Activated CD4-positive, alpha-beta T cell treated with anti-CD3 and anti-CD28 coated beads, Interleukin-2, amount 50 U/mL, for 4 hours (primary cell): ENCODE results near the gene NES.
A peak's percentile ranks its signal among the peaks of the same experiment; 100 is the strongest.

Source experiments
- DNase-seq, 2 experiments: peaks; one replicate each; pipeline ENCODE4 v3.0.0-alpha.2; 2020

Gene NES

DNA sequence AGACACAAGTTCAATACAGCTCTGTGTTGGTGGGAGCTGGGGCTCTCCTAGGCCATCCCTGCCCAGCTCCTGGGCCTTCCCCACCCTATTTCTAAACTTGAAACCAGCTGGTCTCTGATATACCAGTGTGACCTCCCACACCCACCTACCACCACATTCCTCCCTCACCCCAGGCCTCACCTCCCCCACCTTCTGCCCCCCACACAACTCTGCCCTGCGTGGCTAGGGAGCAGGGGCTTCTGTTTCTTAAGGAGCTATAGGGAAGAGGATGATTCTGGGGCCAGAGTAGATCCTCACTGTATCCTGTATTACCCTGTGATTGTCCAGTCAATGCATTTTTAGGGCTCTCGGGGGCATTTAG, 16.5 kb downstream of the NES start:
- DNase-seq: no peak

DNA sequence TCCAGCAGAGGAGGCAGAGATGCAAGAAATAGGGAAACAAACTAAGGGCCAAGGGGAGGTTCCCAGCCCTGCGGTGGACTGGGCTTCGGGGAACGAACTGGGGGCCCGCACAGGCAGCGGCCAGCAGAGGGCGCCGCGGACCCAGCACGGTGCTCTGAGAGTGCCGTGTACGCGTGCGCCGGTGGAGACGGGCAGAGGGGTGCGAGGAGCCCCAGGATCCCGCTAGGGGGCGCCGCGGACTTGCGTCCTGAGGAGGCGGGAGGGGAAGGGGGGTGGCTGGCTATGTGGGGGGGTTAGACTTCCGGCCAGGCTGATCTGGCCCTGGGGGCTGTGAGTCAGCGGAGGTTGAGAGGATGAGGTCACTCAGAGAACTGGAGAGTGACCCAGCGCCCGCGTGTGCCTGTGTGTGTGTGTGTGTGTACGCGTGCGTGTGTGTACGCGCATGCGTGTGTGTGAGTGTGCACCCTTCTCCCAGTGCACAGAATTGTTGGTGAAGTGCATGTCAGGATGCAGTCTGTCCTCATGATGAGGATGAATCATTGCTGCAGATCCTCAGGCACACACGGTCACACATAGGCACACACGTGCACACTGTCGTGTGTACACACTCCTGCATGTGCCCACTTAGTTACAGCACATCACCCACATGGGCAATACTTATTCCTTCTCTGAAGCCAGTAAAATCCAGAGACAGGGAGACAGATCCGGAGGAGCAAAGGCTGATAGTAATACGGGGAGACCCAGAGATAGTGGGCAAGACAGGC, 17.0 kb downstream of the NES start:
- DNase-seq: peak; percentile 83 to 87

DNA sequence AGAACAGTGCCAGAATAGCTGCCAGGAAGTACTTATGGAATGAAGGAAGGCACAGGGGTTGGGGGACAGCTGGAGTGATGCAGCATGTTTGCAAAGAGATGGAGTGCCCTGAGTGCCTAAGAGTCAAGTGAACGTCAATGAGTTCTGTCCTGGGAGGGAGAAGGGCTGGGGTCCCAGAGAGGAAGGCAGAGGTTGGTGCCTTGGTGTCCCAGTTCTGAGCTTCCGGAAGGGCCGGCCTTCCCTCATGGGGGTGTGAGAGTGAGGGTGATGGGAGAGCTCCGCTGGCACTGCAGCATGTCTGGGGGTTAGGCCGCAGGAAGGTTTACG, 17.6 kb downstream of the NES start:
- no peak for DNase-seq

DNA sequence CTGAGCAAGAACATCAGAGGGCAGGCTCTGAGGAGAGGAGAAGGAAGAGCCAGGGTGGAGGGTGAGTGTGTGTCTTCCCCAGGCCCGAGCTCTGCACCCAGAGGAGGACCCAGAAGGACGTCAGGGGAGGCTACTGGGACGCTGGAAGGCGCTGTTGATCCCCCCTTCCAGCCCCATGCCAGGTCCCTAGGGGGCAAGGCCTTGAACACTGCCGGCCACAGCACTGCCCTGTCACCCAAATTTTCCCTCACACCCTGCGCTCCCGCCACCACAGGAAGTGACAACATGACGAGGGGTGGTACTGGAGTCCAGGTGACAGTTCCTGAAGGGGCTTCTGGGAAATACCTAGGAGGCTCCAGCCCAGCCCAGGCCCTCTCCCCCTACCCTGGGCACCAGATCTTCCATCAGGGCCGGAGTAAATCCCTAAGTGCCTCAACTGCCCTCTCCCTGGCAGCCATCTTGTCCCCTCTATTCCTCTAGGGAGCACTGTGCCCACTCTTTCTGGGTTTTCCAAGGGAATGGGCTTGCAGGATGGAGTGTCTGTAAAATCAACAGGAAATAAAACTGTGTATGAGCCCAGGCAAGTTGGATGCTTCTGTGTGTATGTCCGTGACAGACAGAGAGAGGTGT, 18.1 kb downstream of the NES start:
- no peak for DNase-seq

DNA sequence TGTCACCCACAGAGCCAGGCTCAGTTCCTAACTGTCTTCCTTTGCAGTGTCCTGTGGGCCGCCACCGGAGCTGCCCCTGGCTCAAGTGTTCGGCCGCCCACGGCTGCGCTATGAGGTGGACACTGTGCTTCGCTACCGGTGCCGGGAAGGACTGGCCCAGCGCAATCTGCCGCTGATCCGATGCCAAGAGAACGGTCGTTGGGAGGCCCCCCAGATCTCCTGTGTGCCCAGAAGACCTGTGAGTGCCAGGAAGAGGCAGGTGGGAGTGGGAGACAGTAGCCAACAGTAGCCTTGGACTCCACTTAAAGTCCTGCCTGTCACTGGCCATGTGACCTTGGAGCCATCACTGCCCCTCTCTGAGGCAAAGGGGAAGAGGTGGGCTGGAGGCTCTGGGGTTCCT, 18.7 kb downstream of the NES start:
- no peak for DNase-seq

DNA sequence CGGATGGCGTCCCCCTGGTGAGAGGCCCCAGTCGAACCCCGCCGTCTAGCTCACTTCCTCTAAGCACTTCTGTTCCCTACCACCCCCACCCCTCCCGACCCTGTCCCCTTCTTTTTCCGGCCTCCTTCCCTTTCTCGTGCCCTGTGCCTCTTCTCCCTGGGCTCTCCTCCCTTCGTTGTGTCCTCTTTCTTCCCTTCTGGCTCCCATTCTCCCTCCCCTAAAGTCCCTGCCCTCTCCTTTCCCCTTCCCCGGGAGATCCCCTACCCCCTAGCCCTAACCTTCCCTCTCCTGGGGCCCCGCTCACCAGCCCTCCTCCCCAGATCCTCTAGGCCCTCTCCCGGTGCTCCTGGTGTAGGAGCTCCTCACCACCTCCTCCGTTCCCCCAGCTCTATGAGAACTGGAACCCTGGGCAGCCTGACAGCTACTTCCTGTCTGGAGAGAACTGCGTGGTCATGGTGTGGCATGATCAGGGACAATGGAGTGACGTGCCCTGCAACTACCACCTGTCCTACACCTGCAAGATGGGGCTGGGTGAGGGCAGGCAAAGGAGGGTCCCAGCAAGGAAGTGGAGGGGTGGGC, 19.4 kb downstream of the NES start:
- no peak for DNase-seq

DNA sequence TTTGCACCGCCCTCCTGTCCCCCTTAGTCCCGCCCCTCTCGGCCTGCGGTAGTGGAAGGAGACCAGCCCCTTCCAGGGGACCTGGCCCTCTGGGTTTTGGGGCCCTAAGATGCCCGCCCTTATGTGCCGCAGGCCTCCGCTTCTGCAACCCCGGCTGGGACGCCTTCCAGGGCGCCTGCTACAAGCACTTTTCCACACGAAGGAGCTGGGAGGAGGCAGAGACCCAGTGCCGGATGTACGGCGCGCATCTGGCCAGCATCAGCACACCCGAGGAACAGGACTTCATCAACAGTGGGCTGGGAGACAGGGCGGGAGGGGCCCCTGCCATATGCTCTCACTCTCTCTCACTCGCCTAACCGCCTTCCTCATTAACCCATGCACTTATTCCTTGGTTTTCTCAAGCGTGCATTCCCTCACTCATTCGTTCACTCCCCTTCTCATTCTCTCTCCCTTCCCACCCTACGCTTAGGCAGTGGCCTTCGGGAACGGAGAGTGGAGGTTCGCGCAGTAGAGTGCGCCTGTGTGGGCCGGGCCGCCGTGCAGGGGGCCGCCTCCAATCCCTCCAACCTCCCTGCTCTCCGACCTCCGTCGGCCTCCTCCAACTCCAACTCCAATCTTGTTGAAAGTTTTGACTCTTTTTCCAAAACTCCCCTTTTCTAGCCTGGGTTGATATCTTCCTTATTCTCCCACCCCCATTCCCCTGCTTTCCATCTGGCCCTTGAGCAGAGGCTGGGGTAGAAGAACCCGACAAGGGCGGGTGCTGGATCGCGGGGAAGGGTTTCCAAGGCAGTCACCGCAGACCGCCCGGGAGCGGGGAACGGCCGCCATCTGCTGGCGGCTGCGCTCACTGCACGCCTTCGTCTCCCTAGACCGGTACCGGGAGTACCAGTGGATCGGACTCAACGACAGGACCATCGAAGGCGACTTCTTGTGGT, 20.1 kb downstream of the NES start:
- peak; percentile 67 to 70 for DNase-seq

DNA sequence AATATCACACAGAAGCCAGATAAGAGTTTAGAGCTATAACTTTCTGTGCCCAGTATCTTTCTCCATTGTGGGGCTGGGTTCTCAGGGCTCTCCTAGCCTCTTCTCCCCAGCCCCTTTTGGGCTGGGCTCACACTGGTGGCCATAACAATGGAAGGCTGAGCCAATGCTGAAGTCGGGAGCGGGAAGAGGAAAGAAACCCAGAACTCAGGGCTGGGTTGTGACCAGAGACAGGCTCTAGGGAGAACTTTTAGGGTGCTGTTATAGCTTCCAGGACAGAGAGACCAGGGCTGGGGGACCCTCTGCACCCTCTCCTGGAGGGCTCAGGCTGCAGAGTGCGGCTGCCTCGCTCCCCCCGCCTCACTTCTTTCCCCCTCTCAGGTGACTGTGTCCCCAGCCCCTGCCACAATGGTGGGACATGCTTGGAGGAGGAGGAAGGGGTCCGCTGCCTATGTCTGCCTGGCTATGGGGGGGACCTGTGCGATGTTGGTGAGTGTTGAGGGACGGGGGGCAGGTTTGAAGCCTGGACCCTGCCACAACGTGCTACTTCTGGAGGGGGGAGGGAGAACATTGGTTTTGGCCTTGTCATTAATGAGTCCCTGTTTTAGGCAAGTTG, 21.2 kb downstream of the NES start:
- DNase-seq: no peak

DNA sequence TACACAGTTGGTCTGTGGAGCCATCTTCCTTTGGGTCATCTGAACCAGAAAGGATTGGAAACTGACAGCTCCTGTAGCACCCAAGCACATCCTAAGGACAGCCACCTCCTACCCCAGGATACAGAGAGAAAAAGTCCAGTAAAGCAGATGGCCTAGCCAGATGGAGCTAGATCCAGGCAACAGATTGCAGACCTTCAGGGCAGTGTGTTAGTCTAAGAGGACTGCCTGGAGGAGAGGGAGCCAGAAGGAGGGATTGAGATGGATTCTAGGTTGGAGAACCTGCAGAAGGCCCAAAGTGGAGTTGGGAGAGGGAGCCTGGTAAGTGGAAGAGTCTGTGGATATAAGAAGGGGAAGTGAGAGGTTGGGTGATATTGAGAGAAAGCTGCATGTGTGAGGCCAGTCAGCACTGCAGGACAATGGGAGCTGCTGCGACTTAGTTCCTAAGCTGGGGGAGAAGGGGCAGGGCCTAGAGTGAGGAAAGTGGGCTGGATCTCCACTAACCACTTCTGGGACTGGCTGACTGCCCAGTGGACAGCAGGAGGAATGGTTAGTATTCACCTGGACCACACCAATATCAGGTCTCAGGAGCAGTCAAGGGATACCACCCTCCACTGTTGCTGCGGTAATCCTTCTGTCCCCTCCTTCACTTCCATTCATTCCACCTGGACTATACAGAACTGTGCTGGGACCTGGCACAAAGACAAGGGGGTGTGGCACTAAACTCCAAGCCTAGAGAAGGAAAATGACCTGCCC, 21.9 kb downstream of the NES start:
- no peak for DNase-seq

DNA sequence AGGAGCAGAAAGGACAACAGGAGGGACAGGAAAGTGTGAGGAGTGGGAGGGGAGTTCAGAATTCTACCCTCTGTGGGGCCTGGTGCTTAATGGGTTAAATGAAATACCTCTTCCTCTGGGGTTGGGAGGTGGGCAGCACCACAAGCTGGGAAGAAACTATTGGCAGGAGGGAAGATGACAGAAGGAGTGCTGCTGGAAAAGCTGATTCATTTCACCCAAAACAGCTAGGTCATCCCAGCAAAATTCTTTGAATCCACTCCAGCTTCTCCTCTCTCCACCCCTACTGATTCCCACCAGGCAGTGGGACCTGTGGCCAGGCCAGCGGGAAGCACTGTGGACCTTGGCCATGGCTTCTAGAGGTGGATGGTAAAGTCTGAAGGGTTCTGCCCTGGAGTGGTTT, 22.5 kb downstream of the NES start:
- DNase-seq: no peak

DNA sequence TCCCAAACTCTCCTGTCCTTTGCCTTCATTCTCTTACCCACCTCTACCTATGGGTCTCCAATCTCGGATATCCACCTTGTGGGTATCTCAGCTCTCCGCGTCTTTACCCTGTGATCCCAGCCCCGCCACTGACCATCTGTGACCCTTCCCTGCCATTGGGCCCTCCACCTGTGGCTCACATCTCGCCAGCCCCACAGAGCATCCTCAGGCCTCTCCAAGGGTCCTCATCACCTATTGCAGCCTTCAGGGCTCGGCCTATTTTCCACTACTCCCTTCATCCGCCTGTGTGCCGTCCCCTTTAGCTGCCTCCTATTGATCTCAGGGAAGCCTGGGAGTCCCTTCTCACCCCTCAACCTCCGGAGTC, 24.2 kb downstream of the NES start:
- no peak for DNase-seq

DNA sequence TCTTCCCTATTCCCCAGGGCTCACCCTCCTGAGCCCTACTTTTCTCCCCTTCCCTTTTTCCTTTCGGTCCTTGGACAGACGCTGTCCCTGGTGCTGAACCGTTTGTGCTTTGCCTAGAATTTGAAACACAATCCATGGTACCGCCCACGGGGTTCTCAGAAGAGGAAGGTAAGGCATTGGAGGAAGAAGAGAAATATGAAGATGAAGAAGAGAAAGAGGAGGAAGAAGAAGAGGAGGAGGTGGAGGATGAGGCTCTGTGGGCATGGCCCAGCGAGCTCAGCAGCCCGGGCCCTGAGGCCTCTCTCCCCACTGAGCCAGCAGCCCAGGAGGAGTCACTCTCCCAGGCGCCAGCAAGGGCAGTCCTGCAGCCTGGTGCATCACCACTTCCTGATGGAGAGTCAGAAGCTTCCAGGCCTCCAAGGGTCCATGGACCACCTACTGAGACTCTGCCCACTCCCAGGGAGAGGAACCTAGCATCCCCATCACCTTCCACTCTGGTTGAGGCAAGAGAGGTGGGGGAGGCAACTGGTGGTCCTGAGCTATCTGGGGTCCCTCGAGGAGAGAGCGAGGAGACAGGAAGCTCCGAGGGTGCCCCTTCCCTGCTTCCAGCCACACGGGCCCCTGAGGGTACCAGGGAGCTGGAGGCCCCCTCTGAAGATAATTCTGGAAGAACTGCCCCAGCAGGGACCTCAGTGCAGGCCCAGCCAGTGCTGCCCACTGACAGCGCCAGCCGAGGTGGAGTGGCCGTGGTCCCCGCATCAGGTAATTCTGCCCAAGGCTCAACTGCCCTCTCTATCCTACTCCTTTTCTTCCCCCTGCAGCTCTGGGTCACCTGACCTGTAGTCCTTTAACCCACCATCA, 24.8 kb downstream of the NES start:
- no peak for DNase-seq

DNA sequence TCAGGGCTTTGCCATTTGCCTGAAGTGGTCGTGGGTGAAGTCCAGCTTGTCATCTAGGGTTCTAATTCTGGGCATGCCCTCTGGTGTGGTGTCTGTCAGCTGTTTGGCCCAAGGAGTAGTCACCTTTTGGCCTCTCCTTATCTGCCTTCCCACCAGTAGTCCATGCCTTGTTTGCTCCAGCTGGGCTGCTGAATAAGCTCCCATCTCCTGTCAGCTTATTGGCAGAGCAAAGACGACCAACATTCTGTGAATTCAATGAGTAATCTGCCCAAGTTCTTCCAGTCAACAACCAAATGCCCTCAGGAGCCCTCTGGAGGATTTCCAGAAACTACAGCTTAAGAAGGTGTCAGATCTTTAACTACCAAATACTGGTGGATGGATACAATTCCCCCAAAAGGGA, 28.3 kb downstream of the NES start:
- DNase-seq: no peak

DNA sequence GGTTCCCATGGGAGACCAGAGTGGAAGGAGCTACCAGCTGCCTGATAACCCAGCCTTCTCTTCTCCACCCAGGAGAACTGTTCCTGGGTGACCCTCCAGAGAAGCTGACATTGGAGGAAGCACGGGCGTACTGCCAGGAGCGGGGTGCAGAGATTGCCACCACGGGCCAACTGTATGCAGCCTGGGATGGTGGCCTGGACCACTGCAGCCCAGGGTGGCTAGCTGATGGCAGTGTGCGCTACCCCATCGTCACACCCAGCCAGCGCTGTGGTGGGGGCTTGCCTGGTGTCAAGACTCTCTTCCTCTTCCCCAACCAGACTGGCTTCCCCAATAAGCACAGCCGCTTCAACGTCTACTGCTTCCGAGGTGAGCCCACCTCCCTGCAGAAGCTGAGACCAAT, 28.7 kb downstream of the NES start:
- DNase-seq: no peak

DNA sequence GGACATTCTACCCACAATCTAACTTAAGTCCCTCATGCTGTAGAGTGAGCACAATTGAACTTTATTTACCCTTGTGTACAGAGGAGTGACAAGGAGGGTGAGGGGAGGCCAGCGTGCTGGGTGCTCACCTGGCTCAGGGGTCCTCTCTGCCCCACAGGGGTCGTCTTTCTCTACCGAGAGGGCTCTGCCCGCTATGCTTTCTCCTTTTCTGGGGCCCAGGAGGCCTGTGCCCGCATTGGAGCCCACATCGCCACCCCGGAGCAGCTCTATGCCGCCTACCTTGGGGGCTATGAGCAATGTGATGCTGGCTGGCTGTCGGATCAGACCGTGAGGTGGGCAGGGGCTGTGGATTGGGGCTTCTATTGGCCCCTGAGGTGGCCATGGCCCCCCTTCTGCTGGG, 29.9 kb downstream of the NES start:
- no peak for DNase-seq

DNA sequence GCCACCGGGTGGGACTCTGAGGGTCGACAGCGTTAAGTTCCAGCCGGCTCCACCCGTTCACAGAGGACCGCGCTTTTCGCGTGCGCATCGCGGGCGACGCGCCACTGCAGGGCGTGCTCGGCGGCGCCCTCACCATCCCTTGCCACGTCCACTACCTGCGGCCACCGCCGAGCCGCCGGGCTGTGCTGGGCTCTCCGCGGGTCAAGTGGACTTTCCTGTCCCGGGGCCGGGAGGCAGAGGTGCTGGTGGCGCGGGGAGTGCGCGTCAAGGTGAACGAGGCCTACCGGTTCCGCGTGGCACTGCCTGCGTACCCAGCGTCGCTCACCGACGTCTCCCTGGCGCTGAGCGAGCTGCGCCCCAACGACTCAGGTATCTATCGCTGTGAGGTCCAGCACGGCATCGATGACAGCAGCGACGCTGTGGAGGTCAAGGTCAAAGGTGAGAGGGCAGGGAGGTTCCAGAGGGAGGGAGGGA, 30.4 kb downstream of the NES start:
- DNase-seq: no peak

DNA sequence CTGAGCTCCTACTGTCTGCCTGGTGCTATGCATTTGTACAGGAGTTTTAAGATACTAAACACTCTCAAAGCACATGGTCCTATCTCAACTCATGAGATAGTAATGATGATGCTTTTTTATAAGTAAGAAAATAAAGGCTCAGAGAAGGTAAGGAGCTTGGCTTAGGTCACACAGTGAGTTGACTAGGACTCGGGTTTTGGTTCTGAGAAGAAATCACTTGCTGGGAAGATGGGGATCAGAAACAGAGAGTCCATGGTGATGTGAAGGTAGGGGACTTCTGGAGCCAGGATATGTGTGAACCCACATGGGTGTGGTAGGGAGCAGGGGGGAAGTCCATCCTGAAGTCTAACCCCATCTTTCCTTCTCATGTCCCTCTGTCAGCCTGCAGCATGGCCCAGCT, 31.5 kb downstream of the NES start:
- no peak for DNase-seq

DNA sequence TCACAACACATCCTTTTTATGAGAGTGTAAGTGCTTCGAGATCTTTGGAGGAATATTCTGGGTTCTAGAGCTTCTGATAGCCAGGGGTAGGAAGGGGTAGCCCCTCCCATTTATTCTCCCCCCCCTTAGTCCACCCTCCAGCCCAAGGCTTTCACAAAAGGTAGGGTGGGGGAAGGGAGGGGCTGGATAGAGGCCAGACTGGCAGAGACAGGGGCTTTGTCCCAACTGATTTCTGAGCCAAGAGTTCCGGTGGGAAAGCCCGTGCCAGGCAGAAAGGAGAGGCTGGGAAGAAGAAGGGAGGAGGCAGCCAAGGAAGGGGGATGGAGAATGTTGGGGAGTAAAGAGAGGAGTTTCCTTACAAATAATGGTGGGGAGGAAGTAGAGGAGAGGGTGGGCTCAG, 32.2 kb downstream of the NES start:
- DNase-seq: no peak

DNA sequence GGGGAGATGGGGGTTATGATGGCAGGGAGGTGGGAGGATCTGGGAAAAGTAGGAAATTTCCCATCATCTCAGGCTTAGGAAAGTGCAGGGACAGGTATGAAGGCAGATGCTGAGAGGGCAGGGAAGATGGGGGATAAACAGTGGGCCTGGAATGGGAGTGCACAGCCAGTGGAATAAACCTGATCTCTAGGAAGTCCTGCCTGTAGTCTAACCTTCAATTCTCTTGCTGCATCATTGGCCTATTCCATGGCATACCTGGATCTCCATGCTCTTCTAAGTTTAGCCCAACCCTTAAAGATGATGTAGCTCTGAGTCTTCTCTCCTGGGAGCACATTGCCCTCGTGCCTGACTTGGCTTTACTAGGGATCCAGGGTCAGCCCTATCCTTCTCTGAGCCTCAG, 32.6 kb downstream of the NES start:
- DNase-seq: no peak

DNA sequence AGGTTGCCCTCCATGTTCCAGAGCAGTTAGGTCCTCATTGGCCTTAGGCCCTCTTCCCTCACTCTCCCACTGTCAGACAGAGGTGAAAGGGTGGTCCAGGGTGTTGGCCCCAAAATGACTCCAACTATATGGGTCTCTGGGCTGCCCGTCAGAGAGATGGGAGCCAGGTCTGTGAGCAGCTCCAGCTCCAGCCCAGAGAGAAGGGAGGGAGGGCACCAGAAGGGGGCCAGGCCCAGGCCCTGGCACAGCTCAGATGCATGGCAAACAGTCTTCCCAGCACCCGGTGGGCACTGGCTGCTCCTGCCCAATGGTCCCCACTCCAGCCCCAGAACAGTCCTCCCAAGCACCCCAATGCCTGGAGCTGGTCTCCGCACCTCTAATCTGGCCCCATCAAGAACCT, 33.1 kb downstream of the NES start:
- DNase-seq: no peak

DNA sequence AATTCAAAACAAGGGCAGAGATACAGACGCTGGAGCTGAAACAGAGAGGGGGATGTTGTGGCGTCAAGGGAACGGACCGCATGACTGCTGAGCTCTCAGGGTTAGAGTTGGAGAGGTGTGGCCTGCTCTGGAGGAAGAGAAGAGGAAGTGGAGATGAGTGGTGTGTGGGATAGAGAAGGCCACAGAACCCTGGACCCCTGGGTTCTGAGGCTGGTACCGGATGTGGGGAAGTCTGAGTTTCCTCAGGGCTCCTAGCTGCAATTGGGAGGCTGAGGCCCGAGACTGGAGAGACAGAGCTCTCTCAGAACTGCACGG, 33.5 kb downstream of the NES start:
- DNase-seq: no peak
